HG03066 (cell line): ENCODE results near the gene ACAN.

Experiments
- ATAC-seq: cut with Tn5 transposase; IDR thresholded peaks from one replicate; pipeline ENCODE4 v1.9.1; 2021; ENCODE audit warnings: low read depth; ENCODE audit not compliant: unreplicated experiment

ACAN gene

DNA sequence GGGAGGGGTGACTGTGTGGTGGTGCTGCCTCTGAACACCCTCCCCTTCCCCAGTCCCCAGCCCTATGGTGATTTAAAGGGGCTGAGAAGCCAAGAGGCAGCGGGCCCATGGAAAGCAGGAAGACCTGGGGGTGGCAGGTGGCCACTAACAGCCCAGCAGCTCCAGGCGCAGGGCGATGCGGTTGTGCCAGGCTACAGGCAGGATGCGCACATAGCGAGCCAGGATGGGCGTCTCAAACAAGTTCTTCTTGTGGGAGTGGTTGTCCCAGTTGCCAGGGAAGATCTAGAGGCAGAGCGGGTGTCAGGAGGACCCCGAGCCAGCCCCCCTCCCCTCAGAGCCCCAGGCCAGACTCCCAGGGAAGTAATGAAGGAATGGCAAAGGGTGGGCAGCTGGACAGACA lies 96.0 kb downstream of the ACAN start:
- no peak for ATAC-seq

DNA sequence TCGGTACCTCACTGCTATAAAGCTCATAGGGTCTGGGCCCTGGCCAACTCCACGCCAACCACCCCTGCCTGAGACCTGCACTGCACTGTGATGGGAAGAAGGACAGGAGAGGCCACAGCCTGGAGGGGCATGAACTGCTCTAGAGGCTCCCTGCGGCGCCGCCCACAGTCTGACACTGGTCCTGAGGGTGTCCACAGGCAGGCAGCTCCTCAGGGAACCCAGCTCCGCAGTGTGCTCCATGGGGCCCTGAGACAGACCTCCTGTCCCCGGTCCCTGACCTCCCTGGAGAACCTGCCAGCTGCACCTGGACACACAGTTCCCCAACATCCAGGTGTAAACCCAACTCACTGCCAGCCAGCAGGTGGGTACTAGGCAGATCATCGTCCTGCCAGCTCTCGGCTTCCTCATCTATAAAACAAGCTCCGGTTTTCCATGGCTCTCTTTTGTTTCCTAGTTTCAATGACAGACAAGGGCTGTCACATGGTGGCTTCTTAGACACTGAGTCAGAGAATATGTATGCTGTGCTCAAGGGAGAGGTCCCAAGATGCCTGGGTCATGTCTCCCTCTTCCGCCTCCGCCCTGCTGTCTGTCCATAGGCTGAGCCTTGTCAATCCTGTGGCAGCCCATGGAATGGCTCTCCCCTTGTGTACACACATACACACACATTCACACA lies 97.2 kb downstream of the ACAN start:
- ATAC-seq: no peak

DNA sequence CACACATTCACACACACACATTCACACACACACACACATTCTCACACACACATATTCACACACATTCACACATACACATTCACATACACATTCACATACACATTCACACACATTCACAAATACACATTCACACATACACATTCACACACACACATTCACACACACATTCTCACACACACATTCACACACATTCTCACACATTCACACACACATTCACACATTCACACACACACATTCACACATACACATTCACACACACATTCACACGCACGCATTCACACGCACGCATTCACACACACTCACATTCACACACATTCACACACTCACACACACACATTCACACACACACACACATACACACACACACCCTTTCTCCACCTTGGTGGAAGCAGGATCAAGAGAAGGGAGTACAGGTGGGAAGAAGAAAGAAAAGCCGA lies 97.8 kb downstream of the ACAN start:
- ATAC-seq: no peak

DNA sequence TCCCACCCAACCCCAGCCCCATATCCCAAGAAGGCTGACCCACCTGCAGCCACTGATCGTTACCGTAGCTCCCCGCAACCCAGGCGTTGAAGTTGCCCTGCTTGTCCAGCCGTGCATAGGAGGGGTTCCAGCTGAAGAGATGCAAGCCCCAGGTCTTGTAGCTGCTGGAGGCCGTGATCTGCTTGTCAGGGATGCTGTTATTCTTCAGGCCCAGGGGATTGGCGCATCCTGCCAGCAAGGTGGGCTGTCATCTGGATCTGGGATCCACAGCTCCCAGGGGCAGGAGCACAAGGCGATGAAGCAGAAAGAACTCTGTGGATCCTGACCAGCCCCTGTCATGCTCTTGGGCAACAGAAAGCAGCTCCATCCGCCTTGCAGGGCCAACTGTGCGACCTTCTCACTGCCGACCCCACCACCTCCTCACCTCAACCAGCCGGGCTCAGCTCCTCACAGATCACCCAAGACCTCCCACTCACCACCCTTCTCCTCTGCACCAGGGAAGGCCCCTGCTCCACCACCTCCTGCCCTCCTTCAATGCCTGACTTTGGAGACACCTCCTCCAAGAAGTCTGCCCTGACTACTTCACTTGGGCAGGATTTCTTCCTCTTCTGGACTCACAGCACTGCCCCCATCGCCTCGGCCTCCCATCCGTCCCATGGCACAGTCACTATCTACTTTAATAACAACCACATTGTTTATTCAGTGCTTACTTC lies 98.4 kb downstream of the ACAN start:
- ATAC-seq: no peak

DNA sequence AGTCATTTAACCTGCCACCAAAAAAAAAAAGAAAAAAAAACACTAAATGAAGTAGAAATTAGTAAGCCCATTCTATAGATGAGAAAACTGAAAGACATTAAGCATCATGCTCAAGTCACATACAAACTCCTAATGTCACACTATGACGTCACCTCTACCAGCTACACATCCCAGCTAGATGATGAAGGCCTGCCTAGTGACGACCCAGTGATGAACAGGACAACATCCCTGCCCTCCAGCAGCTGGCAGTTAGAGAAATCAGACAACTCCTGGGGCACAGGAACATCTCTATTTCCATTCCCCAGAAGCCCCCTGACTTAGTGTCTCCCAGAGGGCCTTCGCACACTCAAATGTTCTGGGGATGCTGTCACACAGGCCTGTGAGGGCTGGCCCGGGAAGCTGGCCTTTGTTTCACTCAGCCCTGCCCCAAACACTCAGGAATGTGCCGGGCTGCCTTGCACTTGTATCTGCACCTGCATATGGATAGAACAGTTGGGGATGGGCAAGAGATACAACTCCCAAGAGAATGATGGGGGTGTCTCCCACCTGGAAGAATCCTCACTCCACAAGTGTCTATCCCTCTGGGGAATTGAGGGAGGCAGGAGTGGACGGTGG lies 99.1 kb downstream of the ACAN start:
- no peak for ATAC-seq

DNA sequence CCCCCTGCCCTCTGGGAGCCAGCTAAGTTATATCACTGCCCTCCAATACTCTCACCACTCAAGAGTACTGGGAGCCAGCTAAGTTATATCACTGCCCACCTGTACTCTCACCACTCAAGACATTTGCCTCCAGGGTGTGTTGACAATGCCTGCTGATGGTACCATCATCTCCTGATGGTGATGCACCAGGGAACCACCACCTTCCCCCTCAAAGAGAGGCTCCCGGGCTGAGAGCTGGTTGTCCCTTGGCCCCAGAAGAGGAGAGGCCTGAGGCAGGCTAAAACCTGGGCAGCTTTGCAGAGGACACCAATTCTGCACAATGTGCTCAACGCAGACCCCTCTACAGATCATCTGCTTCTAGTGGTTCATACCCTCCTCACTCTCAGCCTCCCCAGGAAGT lies 99.6 kb downstream of the ACAN start:
- no peak for ATAC-seq

DNA sequence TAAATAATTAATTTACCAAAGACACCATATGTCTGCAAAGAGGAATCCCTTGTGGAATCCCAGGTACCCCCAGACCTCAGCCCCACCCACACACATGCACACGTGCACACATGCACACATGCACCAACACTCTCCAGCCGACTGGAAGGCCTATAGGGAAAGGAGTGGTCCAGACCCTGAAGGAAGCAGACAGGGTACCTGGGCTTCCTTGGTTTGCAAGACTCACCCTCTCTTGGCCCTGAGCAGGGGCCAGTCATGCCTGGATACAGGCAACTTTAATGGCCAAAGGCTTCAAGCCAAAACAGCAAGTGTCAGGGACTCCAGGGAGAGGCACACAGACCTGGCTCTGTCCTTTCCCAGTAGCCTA lies 101.0 kb downstream of the ACAN start:
- ATAC-seq: no peak

DNA sequence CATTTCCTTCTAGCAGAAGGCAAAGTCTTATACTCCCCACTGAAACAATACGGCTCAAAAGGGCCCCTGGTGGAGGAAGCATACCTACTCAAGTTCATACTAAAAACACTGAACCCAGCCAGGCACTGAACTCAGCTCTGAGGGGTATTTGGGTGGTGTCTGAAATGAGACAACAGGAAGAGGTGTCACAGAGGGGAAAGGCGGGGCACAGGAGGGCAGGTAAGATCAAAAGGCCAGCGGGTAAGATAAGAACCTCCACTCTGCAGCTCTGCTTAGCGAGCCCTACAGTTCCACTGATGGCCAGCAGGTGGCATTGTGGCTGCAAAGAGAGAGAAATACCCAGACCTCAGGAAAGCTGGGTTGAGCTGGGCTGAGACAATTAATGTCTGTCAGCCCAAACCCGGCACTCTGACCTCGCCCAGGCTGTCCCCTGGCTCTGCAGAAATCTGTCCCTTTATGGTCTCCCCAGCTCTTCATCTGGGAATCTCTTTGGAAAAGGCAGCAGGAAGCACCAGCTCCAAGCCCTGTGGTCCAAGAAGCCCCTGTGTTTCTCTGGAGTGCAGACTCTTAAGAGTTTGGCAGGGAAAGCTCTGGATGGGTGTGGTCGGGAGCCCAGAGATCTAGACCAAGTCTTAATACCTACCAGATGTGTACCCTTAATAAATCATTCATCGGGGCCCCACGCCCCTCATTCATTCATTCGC lies 101.5 kb downstream of the ACAN start:
- ATAC-seq: peak; percentile 71

DNA sequence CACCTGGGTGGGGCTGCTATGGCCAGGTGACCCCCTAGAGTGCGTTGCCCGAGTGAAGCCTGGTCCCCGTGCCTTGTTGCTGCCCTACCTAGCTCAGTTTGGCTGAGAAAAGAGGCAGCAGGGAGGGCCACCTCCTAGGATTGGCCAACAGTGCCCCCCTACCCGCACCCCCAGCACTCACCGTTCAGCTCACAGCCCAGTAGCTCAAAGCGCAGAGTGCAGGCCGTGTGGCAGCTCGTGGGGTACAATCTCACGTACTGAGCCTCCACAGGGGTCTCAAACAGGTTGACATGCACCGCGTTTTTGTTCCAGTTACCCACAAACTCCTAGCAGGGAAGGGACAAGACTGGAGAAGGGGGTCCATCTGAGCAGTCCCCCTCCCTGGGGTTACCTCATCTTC lies 102.3 kb downstream of the ACAN start:
- no peak for ATAC-seq

DNA sequence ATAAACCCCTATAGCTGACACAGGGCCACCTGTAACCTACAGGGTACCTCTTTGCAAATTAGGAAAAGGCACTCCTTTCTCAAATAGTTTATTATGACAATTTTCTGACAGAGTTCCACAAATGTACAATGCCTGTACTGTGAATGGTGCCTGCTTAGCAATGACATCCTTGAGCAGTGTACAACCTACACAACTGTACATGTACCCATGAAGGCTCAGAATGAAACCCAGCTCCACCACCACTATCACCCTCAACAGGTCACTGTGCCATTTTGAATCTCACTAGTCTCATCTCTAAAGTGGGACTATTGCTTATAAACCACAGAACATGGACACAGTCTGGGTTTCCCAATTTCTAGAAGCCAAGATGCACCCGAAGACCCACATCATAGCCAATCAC lies 102.9 kb downstream of the ACAN start:
- ATAC-seq: no peak

DNA sequence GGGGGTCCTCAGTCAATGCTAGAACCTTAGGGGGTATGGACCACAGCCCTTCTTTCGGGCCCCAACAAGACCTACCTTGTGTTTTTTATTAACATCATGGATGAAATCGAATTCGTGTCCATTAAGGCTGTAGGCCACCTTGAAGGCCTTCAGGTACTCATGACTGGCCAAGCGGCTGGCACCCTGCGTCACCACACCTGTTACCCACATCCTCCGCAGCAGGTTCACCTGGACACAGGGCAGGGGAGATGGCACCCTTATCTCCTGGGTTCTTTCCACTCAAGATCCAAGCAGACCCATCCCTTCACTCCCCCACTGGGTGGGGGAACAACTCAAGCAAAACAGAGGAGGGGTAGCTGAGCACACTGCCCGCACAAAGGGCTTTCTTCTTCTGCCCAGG lies 103.3 kb downstream of the ACAN start:
- ATAC-seq: no peak

DNA sequence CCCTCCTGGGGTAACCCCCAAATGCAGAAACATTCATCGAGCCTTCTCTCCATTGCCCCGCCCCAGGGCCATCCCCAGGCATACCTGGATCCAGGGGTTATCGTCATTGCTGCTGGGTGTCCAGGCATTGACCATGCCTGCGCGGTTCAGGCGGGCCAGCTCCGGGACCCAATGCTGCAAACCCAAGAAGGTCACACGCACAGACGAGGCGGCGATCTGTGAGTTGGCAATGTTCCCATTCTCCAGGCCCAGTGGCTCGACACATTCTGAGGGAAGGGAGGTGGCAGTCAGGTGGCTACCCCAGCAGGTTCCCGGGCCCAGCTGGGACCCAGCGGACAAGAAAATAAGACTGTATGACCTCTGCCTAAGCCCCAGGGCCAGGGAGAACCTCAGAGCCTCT lies 103.9 kb downstream of the ACAN start:
- no peak for ATAC-seq

DNA sequence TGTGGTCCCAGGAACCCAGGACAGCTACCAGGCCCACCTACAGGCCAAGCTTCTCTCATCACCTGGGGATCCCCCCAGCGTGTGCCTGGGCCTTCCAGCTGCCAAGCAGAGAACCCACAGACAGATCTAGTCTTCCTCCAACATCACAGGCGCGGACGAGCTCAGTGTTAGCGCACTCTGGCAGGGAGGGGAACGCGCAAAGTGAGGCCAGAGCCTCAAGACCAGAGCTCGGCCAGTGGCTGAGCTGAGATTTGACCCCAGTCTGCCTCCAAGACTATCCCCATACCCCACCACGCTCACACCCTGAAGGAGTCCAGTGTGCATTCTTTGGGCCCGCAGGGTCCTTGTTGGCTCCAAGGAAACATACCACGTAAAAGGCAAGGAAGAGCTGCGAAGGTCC lies 104.9 kb downstream of the ACAN start:
- ATAC-seq: no peak

DNA sequence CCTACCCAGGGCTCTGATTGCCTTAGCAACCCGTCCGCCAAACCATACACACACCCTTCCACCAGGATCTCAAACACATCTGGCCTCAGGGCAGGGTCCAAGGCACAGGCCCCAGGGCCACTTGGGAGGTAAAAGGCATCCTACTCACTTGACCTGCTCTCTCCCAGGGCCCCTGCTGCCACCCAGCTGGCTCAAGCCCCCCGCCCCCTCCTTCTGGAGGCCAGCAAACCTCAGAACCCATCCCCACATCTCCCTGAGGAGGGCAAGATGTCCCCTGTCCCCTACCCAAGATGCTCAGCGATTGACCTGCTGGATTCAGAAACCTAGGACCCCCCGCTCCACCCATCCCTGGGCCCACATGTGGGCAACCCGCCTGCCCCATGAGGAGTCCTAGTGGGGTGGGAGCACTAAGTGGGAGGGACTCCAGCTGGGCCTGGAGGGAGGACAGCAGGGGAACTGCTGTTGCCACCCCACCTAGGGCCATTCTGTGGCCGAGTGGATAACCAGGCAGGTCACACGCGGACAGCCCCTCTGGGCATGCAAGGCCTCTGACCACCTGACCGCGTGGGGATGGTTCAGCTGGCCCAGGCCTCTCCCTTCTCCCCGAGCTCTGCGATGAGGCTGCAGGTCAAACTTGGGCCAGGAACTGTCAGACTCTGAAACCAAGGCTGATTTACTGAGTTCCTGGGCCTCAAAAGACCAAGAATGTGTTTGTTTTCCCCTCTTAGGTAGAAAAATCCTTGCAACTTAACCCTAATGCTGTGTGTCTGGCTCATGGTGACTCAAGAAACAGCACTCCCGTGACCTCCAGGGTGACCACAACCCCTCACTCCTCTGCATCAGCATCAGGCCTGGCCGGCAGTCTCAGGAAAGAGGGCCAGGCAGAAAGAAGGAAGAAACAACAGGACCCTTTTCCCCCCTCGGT lies 105.7 kb downstream of the ACAN start:
- ATAC-seq: no peak

DNA sequence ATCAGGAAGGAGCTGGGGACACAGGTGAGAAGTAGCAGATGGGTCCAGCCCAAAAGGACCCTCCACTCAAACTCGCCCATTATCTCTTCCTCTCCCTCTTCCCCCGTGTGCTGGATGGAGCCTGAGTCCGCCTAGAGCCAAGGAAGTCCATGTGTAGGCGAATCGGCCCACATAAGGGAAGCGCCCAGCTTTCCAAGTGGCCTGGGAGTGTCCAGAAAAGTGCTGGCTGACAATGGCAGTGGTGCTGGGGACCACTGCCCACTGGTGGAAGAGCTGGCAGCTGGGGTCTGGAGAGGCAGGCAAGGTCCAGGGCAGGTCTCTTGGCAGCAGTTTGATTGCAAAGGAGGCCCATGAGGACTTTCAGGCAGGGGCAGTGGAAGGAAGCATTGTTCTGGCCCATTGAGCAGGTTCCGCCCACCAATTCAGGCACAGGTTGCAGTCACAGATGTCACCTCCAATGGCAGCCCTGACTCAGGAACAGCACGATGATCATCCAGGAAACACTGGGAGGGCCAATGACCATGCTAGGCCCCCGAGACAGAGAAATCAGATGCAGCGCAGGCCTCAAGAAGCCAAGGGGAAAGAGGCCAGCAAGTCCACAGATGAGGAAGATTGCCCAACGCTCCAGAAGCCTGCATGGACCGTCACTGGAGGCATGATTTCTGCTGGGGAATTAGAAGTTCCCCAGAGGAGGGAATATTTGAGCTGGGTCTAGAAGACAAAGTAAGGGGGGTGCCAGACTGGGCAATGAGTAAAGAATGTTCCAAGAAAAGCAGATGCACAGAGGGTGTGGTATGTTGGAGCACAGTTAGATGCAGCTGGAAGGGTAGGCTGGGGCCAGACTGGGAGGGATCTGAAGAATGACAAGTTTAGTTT lies 107.0 kb downstream of the ACAN start:
- ATAC-seq: no peak

DNA sequence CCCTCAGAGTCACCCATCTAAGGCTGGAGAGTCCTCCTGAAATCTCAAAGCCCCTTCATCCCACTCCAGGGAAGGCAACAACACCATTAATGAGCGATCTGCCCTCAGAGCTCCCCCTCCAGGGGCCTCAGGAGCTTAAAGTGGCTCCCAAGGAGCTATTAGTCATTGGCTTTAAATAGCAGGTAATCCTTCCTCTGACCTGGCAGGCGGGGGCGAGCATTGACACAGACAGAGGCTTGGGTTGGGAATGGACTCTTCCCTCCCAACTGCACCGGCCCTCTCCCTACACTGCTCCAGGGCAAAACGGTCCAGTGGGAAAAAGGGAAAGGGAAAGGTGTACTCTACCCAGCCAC lies 108.5 kb downstream of the ACAN start:
- ATAC-seq: no peak

DNA sequence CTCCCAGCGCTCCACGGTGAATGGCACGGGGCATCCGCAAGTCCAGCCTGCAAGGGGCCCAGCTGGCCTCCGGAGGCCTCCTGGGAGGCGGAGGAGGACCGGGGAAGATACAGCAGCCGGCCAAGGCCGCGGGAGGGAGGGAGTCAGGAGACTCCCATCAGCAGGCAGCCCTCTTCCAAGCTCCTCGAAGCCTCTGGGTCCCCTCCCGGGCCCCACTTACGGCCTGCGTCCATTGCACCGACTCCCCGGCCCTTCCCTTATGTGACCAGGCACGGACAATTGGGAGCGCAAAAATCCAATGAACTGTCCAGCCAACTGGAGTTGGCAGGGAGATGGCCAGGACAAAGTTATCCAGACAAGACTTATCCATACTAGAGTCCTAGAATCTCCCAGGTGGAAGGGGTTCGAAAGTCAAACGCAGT lies 109.3 kb downstream of the ACAN start:
- no peak for ATAC-seq

DNA sequence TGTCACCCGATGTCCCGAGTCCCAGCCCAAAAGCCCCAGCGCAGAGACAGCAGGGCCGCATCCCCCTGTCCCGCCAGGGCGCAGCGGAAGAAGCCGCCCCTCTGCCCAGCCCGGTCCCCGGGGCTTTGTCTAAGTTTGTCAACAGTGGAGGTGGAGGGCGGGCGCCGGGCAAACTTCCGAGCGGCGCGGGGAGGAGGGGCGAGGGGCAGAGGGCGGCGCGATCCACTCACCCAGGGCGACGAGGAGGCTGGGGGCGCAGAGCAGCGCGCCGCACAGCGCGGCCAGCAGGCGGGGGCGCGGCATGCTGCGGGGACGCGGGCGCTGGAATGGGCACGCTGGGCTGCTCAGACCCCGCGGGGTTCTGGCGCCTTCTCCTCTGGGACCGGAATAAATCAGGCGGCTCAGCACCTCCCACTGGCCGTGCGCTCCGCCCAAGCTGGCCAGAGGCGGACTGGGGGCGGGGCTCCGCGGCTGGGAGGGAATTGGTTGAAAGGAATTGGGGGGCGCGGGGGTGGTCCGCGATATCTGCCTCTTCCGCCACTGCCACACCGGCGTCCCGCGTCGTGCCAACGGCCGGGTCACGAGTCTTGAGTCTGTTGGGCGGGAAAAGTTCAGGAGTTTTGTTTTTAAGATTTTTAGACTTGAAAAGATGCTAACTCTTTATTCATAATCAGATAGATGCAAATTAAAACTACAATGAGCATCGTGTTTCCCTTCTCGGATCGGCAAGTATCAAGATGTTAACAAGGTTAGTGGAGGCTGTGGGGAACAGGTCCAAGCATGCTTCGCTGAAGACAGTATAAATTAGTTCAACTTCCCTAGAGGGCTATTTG lies 110.0 kb downstream of the ACAN start, which contains the start of gene MFGE8:
Gene MFGE8 (minus strand): TSS at position 363 of the 833 bp plus-strand sequence. CDS start 60 bp downstream, at position 303.
- ATAC-seq: peak; percentile 79

DNA sequence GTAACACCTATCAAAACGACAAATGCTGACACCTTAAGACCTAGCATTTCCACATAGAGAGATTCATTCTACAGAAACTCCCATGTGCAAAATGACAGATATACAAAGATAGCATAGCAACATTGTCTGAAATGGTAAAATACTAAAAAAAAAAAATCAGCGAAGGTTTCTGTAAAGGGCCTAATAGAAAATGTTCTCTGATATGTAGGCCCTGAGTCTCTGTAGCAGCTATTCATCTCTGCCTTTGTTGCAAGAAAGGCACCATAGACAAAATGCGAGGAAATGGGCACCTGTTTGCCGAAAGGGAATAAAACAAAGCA lies 110.6 kb downstream of the ACAN start:
- no peak for ATAC-seq
